ENCODE data around the gene ZBTB48.
"Not testable (repeated sequence)": the region's sequence is repeated elsewhere in the genome, so short reads cannot be mapped to it uniquely, and the experiment has no call there.

Gene ZBTB48
- total RNA-seq, result 22.9 to 44.6 (median 31.7) reads per million in 3 experiments

GRCh38 chr1:6579374-6580118 lies at the start of gene ZBTB48:
Gene ZBTB48, plus strand, starts transcription at chr1:6579994. Its CDS starts 616 bp downstream, at chr1:6580610.
- peak; percentile 94 for DNase-seq

DNA sequence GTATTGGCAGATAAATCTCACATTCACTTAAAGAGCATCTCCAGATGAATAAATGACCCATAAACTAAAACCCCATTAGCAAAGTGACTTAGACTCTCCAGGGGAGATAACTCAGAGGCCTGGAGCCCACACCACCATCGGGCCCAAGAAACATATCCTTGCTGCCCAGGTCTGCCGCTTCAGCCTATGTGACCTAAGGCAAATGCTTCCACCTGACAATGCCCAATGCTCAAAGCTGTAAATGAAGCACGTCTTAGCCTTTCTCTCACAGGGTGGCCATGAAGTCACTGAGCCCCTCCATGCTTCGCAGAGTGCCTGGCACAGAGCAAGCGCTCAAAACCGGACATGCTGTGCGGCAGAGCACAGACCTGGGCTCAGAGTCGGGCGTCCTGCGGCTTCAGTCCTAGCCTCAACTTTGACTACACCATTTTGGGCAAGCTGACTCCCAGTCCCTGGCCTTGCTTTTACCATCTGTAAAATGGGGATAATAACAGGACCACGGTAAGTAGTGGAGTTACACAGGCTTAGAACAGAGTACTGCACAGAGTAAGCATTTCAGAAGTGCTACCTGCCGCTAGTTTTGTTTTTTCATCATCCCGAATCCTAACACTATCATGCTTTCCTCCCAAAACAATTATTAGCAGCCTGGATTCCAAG lies 49.2 kb upstream of the ZBTB48 start:
- DNase-seq, result no peak

DNA sequence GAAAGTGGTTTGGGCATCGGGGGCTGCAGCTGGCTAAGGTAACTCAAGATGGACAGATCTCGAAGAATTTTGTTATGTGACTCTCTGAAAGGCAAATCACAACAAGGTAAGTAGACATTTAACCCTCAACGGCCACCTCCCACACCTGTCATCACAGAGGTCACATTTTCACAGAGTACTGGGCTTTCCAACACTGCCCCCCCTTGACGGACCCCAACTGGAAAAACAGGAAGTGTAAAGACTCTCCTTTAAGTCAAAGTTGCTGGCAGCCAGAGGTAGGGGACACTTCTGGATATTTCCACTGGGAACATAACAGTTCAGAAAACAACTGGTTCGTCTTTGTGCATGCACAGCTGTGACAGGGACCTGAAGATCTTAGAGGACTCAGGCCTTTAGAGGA lies 47.8 kb upstream of the ZBTB48 start:
- DNase-seq, result no peak

DNA sequence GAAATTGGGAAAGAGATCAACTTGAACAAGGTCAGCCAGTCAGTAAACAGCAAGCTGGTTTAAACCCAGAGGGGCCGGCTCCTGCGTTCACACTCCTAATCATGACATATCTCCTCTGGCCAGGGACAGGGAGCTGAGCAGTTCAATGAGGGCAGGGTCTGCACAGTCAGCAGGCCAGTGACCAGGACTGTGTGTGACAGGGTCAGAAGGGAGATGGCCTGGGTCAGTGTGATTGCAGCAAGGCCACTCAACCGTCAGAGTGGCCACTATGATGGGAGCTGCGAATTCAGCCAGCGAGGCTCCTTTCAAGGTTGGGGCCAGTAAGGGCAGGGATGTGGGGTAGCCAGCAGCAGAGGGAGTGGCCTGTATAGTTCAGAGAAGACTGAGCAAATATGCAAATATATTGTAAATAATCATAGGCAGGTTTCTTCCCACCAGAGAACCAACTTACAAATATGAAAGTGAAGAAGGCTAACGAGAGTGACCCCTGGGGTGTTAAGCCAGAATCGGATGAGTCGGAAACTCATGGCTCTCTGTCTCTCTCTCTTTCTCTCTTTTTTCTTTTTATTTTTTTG lies 45.5 kb upstream of the ZBTB48 start:
- no peak for DNase-seq

- no peak for DNase-seq
Observed at GRCh38 chr1:6535214-6535613, 44.6 kb upstream of the ZBTB48 start.

DNA sequence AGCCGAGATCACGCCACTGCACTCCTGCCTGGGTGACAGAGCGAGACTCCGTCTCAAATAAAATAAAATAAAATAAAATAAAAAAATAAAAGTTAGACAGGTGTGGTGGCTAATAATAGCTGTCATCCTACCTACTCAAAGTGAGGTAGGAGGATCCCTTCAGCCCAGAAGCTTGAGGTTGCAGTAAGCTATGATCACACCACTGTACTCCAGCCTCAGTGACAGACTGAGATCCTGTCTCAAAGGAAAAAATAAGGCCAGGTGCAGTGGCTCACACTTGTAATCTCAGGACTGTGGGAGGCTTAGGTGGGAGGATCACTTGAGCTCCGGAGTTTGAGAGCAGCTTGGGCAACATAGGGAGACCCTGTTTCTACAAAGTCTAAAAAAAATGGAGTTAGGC lies 43.5 kb upstream of the ZBTB48 start:
- no peak for DNase-seq

GRCh38 chr1:6538956-6539355 lies 40.8 kb upstream of the ZBTB48 start:
- no peak for DNase-seq

DNA sequence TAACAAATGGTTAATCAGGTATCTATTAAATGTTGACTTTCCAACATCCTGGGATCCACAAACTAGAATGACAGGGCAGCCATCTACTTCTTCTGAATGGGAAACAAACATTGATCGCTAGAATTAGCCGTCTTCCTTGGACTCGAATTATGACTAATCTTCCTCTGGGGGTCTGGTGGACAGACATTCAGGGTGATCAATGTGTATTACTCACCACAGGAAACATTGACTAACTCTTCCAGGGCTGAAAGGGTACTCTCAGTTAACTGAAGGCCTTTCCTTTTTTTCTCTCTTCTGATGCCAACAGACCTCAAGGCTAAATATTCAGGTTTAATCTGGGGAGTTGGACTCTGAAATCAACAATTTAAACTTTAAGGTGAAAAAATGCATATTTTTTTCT lies 35.0 kb upstream of the ZBTB48 start:
- no peak for DNase-seq

GRCh38 chr1:6545276-6546112 lies 34.3 kb upstream of the ZBTB48 start:
- DNase-seq, result peak; percentile 33

GRCh38 chr1:6546326-6546725 lies 33.5 kb upstream of the ZBTB48 start:
- no peak for DNase-seq

- no peak for DNase-seq
Observed at GRCh38 chr1:6547301-6547700, 32.5 kb upstream of the ZBTB48 start.

- peak; percentile 92 for DNase-seq
Observed at GRCh38 chr1:6554031-6554906, 25.5 kb upstream of the ZBTB48 start, which contains the start of gene NOL9. Gene NOL9, minus strand, starts transcription at chr1:6554513. Its CDS starts 11 bp downstream, at chr1:6554502.

DNA sequence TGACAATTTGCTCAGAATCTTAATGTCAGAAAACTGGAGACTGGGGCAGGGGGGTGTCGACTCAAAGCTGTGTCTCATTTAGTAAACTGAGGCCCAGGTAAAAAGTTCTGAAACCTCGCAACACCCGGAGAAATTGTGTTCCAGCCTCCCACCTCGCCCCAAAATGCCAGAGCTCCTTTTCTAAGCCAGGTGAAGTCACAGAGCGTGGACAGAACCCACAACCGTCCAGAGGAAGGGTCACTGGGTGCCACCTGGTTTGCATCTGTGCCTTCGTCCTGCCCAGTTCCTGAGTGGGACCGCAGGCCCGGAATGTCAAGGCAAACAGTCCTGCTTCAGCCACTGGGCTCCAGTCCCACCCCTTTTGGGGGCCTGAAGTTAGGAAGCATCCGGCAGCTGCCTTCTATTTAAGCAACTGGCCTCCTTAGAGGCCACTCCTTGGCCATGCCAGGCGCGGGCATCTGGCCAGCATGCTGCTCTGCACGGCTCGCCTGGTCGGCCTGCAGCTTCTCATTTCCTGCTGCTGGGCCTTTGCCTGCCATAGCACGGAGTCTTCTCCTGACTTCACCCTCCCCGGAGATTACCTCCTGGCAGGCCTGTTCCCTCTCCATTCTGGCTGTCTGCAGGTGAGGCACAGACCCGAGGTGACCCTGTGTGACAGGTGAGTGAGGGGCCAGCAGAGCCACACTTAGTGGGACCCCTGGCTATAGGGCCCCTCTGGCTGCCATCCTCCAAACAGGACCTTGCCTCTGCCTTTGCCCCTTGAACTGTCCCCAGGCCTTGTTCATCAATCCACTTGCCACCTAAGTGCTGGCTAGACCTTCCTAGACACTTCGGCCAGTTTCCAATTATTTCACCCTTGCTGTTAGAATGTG lies 24.7 kb upstream of the ZBTB48 start, which contains the start of gene TAS1R1:
Gene TAS1R1 (plus strand): TSS at position 401 of the 872 bp plus-strand sequence. CDS start 67 bp downstream, at position 468.
- no peak for DNase-seq

DNA sequence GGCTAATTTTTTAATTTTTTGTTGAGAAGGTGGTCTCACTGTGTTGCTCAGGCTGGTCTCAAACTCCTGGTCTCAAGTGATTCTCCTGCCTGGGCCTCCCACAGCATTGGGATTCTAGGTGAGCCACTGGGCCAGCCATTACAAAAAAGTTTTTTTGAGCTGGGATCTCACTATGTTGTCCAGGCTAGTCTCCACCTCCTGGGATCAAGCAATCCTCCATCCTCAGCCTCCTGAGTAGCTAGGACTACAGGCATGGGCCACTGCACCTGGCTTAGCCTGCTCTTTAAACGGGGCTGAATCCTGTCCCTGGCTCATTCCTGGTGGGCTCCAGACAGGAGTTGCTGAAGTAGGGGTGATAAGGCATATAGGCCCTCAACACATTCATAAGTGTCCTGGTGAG lies 22.2 kb upstream of the ZBTB48 start:
- DNase-seq, result no peak

DNA sequence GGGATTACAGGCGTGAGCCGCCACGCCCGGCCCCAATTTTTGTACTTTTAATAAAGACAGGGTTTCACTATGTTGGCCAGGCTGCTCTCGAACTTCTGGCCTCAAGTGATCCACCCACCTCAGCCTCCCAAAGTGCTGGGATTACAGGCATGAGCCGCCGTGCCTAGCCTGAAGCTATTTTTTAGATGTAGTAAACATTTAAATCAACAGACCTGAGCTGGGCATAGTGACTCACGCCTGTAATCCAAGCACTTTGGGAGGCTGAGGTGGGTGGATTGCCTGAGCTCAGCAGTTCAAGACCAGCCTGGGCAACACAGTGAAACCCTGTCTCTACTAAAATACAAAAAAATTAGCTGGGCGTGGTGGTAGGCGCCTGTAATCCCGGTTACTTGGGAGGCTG lies 20.6 kb upstream of the ZBTB48 start:
- DNase-seq, result not testable (repeated sequence)

DNA sequence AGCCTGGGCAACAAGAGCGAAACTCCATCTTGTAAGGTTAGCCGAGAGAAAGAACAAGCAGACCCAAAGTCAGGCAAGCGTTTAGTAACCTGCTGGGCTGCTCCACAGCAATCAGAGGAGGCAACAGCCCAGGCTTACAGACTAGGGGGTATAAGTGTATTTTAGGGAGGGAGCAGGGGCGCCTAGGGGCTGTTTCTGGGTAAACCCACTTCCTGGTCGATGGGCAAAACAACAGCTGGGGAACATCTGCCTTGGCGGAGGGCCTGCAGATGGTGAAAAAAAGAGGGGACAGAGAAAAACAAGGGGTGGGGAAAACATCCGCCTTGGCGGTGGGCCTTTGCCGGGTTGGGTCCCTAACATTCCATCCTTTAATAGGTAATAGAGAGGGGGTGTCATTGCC lies 19.5 kb upstream of the ZBTB48 start:
- no peak for DNase-seq

DNA sequence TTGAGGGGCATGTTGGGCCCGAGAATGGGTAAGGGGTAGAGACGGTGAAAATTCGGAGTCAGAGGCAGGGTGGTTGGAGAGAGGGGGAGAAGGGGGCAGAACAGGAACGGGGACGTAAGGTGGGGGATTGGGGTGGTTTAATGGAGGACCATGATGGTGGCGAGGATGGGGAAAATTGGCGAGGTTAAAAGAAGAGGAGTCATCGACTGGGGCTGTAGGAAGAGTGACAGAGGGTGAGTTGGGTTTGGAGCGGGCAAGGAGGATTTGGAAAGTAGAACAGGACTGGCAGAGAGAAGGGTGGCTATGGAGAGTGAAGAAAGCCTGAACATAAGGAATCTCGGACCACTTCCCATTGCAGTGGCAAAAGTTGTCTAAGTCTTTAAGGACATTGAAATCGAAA lies 10.8 kb upstream of the ZBTB48 start:
- no peak for DNase-seq

DNA sequence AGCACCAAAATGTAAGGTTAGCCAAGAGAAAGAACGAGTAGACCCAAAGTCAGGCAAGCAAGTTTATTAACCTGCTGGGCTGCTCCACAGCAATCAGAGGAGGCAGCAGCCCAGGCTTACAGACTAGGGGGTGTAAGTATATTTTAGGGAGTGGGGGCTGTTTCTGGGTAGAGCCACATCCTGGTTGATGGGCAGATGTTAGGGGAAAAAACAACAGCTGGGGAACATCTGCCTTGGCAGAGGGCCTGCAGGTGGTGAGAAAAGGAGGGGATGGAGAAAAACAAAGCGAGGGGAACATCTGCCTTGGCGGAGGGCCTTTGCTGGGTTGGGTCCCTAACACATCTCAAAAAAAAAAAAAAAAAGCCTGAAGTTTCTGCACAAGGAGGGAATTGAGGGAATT lies 9.7 kb upstream of the ZBTB48 start:
- DNase-seq, result no peak

DNA sequence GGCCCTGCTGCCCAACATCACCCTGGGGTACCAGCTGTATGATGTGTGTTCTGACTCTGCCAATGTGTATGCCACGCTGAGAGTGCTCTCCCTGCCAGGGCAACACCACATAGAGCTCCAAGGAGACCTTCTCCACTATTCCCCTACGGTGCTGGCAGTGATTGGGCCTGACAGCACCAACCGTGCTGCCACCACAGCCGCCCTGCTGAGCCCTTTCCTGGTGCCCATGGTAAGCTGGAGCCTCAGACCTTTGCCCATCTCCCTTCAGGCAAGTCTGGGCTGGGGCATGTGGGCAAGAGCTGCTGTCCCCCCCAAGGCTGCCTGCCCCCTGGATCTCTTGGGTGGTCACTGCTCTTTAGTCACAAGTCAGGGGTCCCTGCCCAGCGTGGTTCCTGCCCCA lies 8.8 kb upstream of the ZBTB48 start:
- no peak for DNase-seq

- no peak for DNase-seq
Observed at GRCh38 chr1:6572653-6573383, 7.0 kb upstream of the ZBTB48 start.

Measured in central memory CD4-positive, alpha-beta T cell (primary cell).